GM18505 (cell line): ENCODE data around the gene TBC1D5.

Experiments
- ATAC-seq: cut with Tn5 transposase; IDR thresholded peaks from one replicate; pipeline ENCODE4 v1.9.1; 2021; ENCODE audit not compliant: unreplicated experiment
- POLR2A ChIP-seq: IDR thresholded peaks from 4 replicates; pipeline ENCODE4 v1.6.1; 2011; ENCODE audit warnings: borderline replicate concordance; ENCODE audit not compliant: insufficient read depth, insufficient read length; ENCODE audit errors: extremely low read depth

TBC1D5 gene

GRCh38 chr3:17577796-17578520, 164.5 kb downstream of the TBC1D5 start:
- no peak for ATAC-seq
- TF ChIP-seq POLR2A: no peak

GRCh38 chr3:17573396-17573795, 169.0 kb downstream of the TBC1D5 start:
- TF ChIP-seq POLR2A: no peak

GRCh38 chr3:17571686-17572085, 170.7 kb downstream of the TBC1D5 start:
- ATAC-seq: no peak
- no peak for TF ChIP-seq POLR2A

More at GRCh38 chr3:17573396-17573795, 169.0 kb downstream of the TBC1D5 start:
- peak; percentile 97 for ATAC-seq

- TF ChIP-seq POLR2A: no peak
- ATAC-seq: no peak
Measured at GRCh38 chr3:17562845-17563244, 179.6 kb downstream of the TBC1D5 start.

- no peak for ATAC-seq
- TF ChIP-seq POLR2A: no peak
Measured at GRCh38 chr3:17558565-17558964, 183.9 kb downstream of the TBC1D5 start.

DNA sequence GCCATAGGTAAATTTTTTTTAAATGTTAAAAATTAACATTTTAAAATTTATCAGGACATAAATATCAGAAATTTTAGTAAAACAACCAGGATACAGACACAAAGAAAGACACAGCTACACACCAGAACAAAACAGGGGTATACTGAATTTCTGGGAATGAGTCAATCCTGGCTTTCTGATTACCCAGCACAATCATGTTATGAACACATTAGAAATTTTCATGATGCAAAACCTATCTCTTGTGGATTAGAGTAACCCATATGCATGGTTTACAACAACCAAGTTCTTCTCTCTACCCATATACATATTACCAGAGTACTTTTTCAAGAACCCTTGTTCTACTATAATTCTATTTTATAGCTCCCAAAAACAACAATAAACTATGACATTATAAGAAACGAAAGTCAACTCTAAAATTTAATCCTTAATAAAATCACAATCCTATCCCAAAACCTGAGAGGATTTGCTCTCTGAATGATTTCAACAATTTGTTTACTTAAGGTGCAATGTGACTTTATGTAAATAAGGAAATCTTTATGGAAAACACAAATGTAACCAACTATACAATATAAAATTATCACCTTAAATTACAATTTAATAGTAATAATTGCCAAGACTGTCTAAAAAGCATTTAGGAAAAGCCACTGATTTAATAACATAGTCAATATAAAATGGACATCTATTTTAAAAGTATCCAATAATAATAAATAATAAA, 184.5 kb downstream of the TBC1D5 start:
- TF ChIP-seq POLR2A: no peak
- no peak for ATAC-seq

DNA sequence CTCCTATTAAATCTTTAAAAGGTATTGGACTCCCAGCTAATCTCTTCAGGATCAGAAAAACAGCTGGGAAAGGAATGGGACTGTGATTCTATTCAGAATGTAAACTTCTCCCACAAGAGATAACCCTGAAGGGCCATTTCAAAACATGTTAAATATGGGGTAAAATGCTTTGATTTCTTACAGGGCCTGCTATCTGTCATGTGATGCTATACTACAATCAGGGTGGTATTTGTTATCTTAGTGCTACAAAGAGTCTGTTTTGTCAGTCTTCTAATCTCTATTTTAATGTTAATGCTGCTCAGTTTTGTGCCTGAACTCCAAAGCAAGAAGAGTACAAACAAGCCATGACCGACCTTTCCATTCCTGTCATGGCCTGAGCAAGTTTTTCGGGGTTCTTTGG, 186.9 kb downstream of the TBC1D5 start:
- no peak for TF ChIP-seq POLR2A
- ATAC-seq: no peak

- ATAC-seq: no peak
- no peak for TF ChIP-seq POLR2A
Measured at GRCh38 chr3:17554078-17554477, 188.4 kb downstream of the TBC1D5 start.

DNA sequence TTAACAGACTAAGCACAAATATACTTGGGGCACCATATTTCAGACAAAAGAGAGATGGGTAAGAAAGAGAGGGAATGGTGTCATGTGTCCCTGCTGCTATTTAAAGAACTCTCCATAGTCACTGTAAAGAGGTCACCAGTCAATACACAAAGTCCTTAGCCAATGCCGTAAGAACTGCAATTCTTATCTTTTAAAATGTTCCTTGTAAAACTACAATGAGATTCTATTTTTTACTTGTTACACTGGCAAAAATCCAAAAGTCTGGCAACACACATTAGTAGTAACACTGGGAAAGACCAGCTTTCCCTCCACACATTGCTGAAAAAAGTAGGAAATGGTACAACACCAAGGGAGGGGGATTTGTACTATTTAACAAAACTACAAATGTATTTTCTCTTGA, 189.4 kb downstream of the TBC1D5 start:
- no peak for ATAC-seq
- TF ChIP-seq POLR2A: no peak

- TF ChIP-seq POLR2A: no peak
- no peak for ATAC-seq
Measured at GRCh38 chr3:17552351-17552750, 190.1 kb downstream of the TBC1D5 start.

DNA sequence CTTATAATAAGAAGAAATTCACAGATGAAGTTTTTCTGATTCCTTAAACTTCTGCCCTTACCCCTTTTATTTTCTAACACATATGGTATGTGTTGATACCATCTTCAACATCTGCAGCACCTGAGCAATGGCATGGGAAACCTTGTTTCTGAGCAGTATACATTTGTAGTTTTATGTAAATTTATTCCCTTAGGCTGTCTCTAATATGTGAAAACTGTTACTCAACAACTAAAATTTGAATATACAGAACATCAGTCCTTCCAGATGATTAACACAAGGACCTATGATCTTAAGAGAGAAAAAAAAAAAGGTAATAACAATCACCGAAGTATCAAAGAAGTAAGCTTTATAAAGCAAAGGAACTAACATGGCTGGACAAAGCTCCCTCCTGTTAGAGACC, 190.5 kb downstream of the TBC1D5 start:
- no peak for ATAC-seq
- no peak for TF ChIP-seq POLR2A

DNA sequence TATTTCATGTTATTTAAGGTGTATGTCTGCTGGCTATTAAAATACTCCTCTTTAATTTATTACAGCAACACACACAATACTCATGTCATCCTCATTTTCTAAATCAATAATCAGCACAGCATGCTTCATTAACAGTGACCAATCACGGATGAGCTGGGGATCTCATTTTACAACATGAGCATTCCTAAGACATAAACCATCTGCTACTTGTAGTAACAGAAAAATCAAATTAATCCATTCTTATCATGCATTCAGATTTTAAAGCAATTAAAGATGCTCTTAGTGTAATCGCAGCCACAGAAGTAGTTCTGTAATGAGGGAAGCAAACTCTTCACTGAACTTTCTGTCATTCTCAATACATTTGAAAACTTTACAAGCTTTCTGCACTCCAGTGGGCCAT, 191.1 kb downstream of the TBC1D5 start:
- no peak for ATAC-seq
- no peak for TF ChIP-seq POLR2A

GRCh38 chr3:17550624-17551023, 191.8 kb downstream of the TBC1D5 start:
- no peak for ATAC-seq
- no peak for TF ChIP-seq POLR2A
